ENCODE data around the gene KLHL22.
"Not testable (repeated sequence)": the region's sequence is repeated elsewhere in the genome, so short reads cannot be mapped to it uniquely, and the experiment has no call there.

KLHL22 gene

GRCh38 chr22:20479612-20480196 lies 15.9 kb downstream of the KLHL22 start:
- no peak for FAIRE-seq
- DNase-seq (ENCODE audit: insufficient read length, low spot score) = no peak
- TF ChIP-seq POLR2A (IDR thresholded peaks at IDR 0.05; ENCODE audit: low read depth, low read length) = no peak

GRCh38 chr22:20478059-20478458 lies 17.5 kb downstream of the KLHL22 start:
- DNase-seq (ENCODE audit: insufficient read length, low spot score); FAIRE-seq: not testable (repeated sequence)

GRCh38 chr22:20475569-20475968 lies 20.0 kb downstream of the KLHL22 start:
- not testable (repeated sequence) for FAIRE-seq; DNase-seq (ENCODE audit: insufficient read length, low spot score)

GRCh38 chr22:20475115-20475436 lies 20.5 kb downstream of the KLHL22 start:
- no peak for FAIRE-seq
- no peak for DNase-seq (ENCODE audit: insufficient read length, low spot score)
- TF ChIP-seq POLR2A (IDR thresholded peaks at IDR 0.05; ENCODE audit: low read depth, low read length) = no peak

- no peak for TF ChIP-seq POLR2A (IDR thresholded peaks at IDR 0.05; ENCODE audit: low read depth, low read length)
- no peak for DNase-seq (ENCODE audit: insufficient read length, low spot score)
- FAIRE-seq = no peak
Observed at GRCh38 chr22:20472629-20473442, 22.8 kb downstream of the KLHL22 start.

- no peak for TF ChIP-seq POLR2A (IDR thresholded peaks at IDR 0.05; ENCODE audit: low read depth, low read length)
- no peak for DNase-seq (ENCODE audit: insufficient read length, low spot score)
- no peak for FAIRE-seq
Observed at GRCh38 chr22:20471126-20471833, 24.3 kb downstream of the KLHL22 start.

- DNase-seq (ENCODE audit: insufficient read length, low spot score); FAIRE-seq: not testable (repeated sequence)
Observed at GRCh38 chr22:20470525-20470924, 25.1 kb downstream of the KLHL22 start.

- DNase-seq (ENCODE audit: insufficient read length, low spot score) (no peak), FAIRE-seq (no peak)
- no peak for TF ChIP-seq POLR2A (IDR thresholded peaks at IDR 0.05; ENCODE audit: low read depth, low read length)
Observed at GRCh38 chr22:20469110-20469868, 26.3 kb downstream of the KLHL22 start.

GRCh38 chr22:20466659-20467379 lies 28.8 kb downstream of the KLHL22 start:
- TF ChIP-seq POLR2A (IDR thresholded peaks at IDR 0.05; ENCODE audit: low read depth, low read length) = no peak
- no peak for DNase-seq (ENCODE audit: insufficient read length, low spot score)
- FAIRE-seq = no peak

GRCh38 chr22:20465759-20466077 lies 29.9 kb downstream of the KLHL22 start:
- FAIRE-seq (no peak), DNase-seq (ENCODE audit: insufficient read length, low spot score) (no peak)
- no peak for TF ChIP-seq POLR2A (IDR thresholded peaks at IDR 0.05; ENCODE audit: low read depth, low read length)

GRCh38 chr22:20464912-20465758 lies 30.5 kb downstream of the KLHL22 start:
- TF ChIP-seq POLR2A (IDR thresholded peaks at IDR 0.05; ENCODE audit: low read depth, low read length) = no peak
- no peak for FAIRE-seq
- DNase-seq (ENCODE audit: insufficient read length, low spot score) = no peak

- DNase-seq (ENCODE audit: insufficient read length, low spot score) (no peak), FAIRE-seq (no peak)
- TF ChIP-seq POLR2A (IDR thresholded peaks at IDR 0.05; ENCODE audit: low read depth, low read length) = no peak
Observed at GRCh38 chr22:20464096-20464614, 31.4 kb downstream of the KLHL22 start.
